Tibial artery (tissue), 4 donors: ENCODE measurements around the gene TCTN2.

Experiments
- DNase-seq, 2 donors: peaks; one replicate each; pipeline ENCODE4 v3.0.0-alpha.2; 2019
- H3K27ac ChIP-seq, 2 donors: fragments of 200-600 bp; sonication (generic) in 1 of 2; 1 replicate in 1 of 2; 2 replicates in 1 of 2; pipeline ENCODE4 v1.5.1; 2018 to 2019; ENCODE audit warnings: mild to moderate bottlenecking in 1 of 2
- H3K27me3 ChIP-seq, 2 donors: fragments of 200-600 bp; sonication (generic) in 1 of 2; one replicate each; pipeline versions ENCODE4 v1.5.1 to v1.6.0; 2016 to 2019
- H3K36me3 ChIP-seq, 3 donors: fragments of 200-600 bp; sonication (generic) in 2 of 3; one replicate each; pipeline ENCODE4 v1.5.1; 2016 to 2019; ENCODE audit warnings: mild to moderate bottlenecking in 2 of 3
- H3K4me1 ChIP-seq, 4 donors: fragments of 200-600 bp; sonication (generic) in 2 of 4; 1 replicate in 3 of 4; 2 replicates in 1 of 4; pipeline ENCODE4 v1.5.1; 2016 to 2019
- H3K4me3 ChIP-seq, 2 donors: fragments of 200-600 bp; sonication (generic) in 1 of 2; 1 replicate in 1 of 2; 2 replicates in 1 of 2; pipeline ENCODE4 v1.5.1; 2018 to 2019; ENCODE audit warnings: mild to moderate bottlenecking in 2 of 2
- H3K9me3 ChIP-seq, 3 donors: fragments of 200-600 bp; sonication (generic) in 1 of 3; one replicate each; pipeline ENCODE4 v1.5.1; 2016 to 2019
- intact Hi-C: fragments of 100-400 bp; cut with DNase I; formaldehyde crosslinking; loops from one replicate; pipeline ENCODE4 v1.15.0; 2023; ENCODE audit warnings: low total_unique reads
- TF ChIP-seq, protein P1 (sequence below), 2 experiments: fragments of 200-600 bp in 1 of 2; fragments of 450-650 bp in 1 of 2; IDR thresholded peaks; one replicate each; pipeline ENCODE4 v1.5.1; 2017 to 2019; ENCODE audit warnings: antibody characterized with exemption in 2 of 2, mild to moderate bottlenecking in 1 of 2, moderate library complexity in 1 of 2

Gene TCTN2

GRCh38 chr12:123748661-123749060 is 77.7 kb downstream of the TCTN2 start:
- TF ChIP-seq, protein P1, sequence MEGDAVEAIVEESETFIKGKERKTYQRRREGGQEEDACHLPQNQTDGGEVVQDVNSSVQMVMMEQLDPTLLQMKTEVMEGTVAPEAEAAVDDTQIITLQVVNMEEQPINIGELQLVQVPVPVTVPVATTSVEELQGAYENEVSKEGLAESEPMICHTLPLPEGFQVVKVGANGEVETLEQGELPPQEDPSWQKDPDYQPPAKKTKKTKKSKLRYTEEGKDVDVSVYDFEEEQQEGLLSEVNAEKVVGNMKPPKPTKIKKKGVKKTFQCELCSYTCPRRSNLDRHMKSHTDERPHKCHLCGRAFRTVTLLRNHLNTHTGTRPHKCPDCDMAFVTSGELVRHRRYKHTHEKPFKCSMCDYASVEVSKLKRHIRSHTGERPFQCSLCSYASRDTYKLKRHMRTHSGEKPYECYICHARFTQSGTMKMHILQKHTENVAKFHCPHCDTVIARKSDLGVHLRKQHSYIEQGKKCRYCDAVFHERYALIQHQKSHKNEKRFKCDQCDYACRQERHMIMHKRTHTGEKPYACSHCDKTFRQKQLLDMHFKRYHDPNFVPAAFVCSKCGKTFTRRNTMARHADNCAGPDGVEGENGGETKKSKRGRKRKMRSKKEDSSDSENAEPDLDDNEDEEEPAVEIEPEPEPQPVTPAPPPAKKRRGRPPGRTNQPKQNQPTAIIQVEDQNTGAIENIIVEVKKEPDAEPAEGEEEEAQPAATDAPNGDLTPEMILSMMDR (IDR thresholded peaks at IDR 0.05): no peak
- Histone ChIP-seq H3K4me1 (peaks cover 0 to 3% (median 0%) of the 10 kb centered on the region in 4 donors), H3K27ac (no peak overlapping the region), H3K9me3 (no peaks in the 10 kb centered on the region), H3K36me3 (peaks cover 43 to 93% (median 65%) of the 10 kb centered on the region in 3 donors), H3K27me3 (no peaks in the 10 kb centered on the region), H3K4me3 (no peak overlapping the region)
- intact Hi-C loops: no loop called here
- DNase-seq: no peak

GRCh38 chr12:123749355-123749754 is 78.4 kb downstream of the TCTN2 start:
- no peaks in the 10 kb centered on the region for H3K27me3 ChIP-seq
- peaks cover 38 to 93% (median 65%) of the 10 kb centered on the region in 3 donors for H3K36me3 ChIP-seq
- no peak overlapping the region for H3K27ac ChIP-seq
- TF ChIP-seq, protein P1 (IDR thresholded peaks at IDR 0.05): no peak
- H3K9me3 ChIP-seq: no peaks in the 10 kb centered on the region
- no peak for DNase-seq
- H3K4me1 ChIP-seq: peaks cover 0 to 4% (median 0%) of the 10 kb centered on the region in 4 donors
- intact Hi-C loops: no loop called here
- no peak overlapping the region for H3K4me3 ChIP-seq

- Histone ChIP-seq H3K4me1 (peaks cover 0 to 13% (median 0%) of the 10 kb centered on the region in 4 donors), H3K36me3 (peaks cover 30 to 93% (median 65%) of the 10 kb centered on the region in 3 donors), H3K27ac (no peak overlapping the region), H3K4me3 (no peak overlapping the region), H3K27me3 (no peaks in the 10 kb centered on the region), H3K9me3 (no peaks in the 10 kb centered on the region)
- no peak for DNase-seq
- TF ChIP-seq, protein P1 (IDR thresholded peaks at IDR 0.05): no peak
- intact Hi-C loops: no loop called here
These were observed 79.3 kb downstream of the TCTN2 start for GRCh38 chr12:123750159-123750656.

GRCh38 chr12:123752046-123752445 is 81.1 kb downstream of the TCTN2 start:
- DNase-seq: no peak

GRCh38 chr12:123754041-123754772 is 83.3 kb downstream of the TCTN2 start:
- TF ChIP-seq, protein P1 (IDR thresholded peaks at IDR 0.05): no peak
- DNase-seq: no peak
- Histone ChIP-seq H3K9me3 (no peaks in the 10 kb centered on the region), H3K4me3 (no peak overlapping the region), H3K27me3 (no peaks in the 10 kb centered on the region), H3K27ac (peak overlapping the region in 1 of 2 donors; percentile 34), H3K36me3 (peaks cover 21 to 67% (median 49%) of the 10 kb centered on the region in 3 donors), H3K4me1 (peaks cover 0 to 44% (median 10%) of the 10 kb centered on the region in 4 donors)
- intact Hi-C loops: no loop called here

More at GRCh38 chr12:123752046-123752445, 81.1 kb downstream of the TCTN2 start:
- H3K27me3 ChIP-seq: no peaks in the 10 kb centered on the region
- TF ChIP-seq, protein P1 (IDR thresholded peaks at IDR 0.05): no peak
- no peak overlapping the region for H3K4me3 ChIP-seq
- H3K9me3 ChIP-seq: no peaks in the 10 kb centered on the region
- no peak overlapping the region for H3K27ac ChIP-seq
- peaks cover 30 to 86% (median 59%) of the 10 kb centered on the region in 3 donors for H3K36me3 ChIP-seq
- intact Hi-C loops: no loop called here
- peaks cover 0 to 30% (median 6%) of the 10 kb centered on the region in 4 donors for H3K4me1 ChIP-seq
